ENCODE data around the gene BLVRB. TPM values are rescaled to one million over a fixed set of nuclear protein-coding genes. Genes with fewer than 3 reads are reported as not detected.
A peak's percentile ranks its signal among the peaks of the same experiment; 100 is the strongest.

Gene BLVRB
- total and polyA plus RNA-seq, 4 donors, result 132 to 1,243 (median 252) TPM

DNA sequence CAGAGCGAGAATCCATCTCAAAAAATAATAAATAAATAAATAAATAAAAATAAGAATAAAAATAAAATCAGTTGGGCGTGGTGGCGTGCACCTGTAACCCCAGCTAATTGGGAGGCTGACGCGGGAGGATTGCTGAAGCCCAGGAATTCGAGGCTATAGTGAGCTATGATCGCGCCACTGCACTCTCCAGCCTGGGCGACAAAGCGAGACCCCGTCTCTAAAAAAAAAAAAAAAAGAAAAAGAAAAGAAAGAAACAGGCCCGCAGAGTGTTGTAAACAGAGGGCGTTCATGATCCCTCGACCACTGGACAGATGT is 45.1 kb downstream of the BLVRB start:
- WGBS, result 51% methylated on average over 14 of the region's 14 CpGs
- Histone ChIP-seq H3K4me3 (ENCODE audit: low read depth in 1 of 3, low read length in 3 of 3) (peak overlapping the region in 2 of 3 donors; percentile 52 to 62), H3K4me1 (ENCODE audit: control insufficient read depth in 4 of 4, insufficient read depth in 4 of 4, low read length in 3 of 4) (peaks cover 0 to 13% (median 8%) of the 10 kb centered on the region in 4 donors)

DNA sequence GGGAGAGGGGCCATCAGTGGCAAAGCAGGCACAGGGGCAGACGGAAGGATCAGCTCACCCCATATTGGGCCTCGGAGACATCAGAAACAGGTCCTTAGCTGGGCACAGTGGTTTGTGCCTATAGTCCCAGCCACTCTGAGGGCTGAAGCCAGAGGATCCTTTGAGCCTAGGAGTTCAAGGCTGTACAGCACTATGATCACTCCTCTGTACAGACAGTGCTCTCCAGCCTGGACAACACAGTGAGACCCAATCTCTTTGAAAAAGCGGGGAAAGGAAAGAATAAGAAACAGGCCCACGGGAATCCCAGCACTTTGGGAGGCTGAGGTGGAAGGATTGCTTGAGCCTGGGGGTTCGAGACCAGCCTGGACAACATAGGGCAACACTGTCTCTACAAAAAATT is 45.8 kb downstream of the BLVRB start:
- peaks cover 0 to 13% (median 7%) of the 10 kb centered on the region in 4 donors for H3K4me1 ChIP-seq (ENCODE audit: control insufficient read depth in 4 of 4, insufficient read depth in 4 of 4, low read length in 3 of 4)
- TF ChIP-seq, protein P1, sequence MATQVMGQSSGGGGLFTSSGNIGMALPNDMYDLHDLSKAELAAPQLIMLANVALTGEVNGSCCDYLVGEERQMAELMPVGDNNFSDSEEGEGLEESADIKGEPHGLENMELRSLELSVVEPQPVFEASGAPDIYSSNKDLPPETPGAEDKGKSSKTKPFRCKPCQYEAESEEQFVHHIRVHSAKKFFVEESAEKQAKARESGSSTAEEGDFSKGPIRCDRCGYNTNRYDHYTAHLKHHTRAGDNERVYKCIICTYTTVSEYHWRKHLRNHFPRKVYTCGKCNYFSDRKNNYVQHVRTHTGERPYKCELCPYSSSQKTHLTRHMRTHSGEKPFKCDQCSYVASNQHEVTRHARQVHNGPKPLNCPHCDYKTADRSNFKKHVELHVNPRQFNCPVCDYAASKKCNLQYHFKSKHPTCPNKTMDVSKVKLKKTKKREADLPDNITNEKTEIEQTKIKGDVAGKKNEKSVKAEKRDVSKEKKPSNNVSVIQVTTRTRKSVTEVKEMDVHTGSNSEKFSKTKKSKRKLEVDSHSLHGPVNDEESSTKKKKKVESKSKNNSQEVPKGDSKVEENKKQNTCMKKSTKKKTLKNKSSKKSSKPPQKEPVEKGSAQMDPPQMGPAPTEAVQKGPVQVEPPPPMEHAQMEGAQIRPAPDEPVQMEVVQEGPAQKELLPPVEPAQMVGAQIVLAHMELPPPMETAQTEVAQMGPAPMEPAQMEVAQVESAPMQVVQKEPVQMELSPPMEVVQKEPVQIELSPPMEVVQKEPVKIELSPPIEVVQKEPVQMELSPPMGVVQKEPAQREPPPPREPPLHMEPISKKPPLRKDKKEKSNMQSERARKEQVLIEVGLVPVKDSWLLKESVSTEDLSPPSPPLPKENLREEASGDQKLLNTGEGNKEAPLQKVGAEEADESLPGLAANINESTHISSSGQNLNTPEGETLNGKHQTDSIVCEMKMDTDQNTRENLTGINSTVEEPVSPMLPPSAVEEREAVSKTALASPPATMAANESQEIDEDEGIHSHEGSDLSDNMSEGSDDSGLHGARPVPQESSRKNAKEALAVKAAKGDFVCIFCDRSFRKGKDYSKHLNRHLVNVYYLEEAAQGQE (IDR thresholded peaks at IDR 0.05), result no peak
- TF ChIP-seq JUND (IDR thresholded peaks at IDR 0.05) (no peak), HNF4G (IDR thresholded peaks at IDR 0.05) (no peak), RAD21 (IDR thresholded peaks at IDR 0.05) (no peak), EGR1 (IDR thresholded peaks at IDR 0.05; ENCODE audit: low read depth in 2 of 2) (no peak), SP1 (IDR thresholded peaks at IDR 0.05) (no peak), YY1 (IDR thresholded peaks at IDR 0.05) (no peak), HNF4A (conservative IDR thresholded peaks at IDR 0.05) (no peak), NR2F2 (IDR thresholded peaks at IDR 0.05) (no peak), GABPA (IDR thresholded peaks at IDR 0.05 in 1 of 2, conservative IDR thresholded peaks at IDR 0.05 in 1 of 2) (no peak)
- TF ChIP-seq, protein P2, sequence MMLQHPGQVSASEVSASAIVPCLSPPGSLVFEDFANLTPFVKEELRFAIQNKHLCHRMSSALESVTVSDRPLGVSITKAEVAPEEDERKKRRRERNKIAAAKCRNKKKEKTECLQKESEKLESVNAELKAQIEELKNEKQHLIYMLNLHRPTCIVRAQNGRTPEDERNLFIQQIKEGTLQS (IDR thresholded peaks at IDR 0.05), result no peak
- TF ChIP-seq, protein P3, sequence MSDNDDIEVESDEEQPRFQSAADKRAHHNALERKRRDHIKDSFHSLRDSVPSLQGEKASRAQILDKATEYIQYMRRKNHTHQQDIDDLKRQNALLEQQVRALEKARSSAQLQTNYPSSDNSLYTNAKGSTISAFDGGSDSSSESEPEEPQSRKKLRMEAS (IDR thresholded peaks at IDR 0.05), result no peak
- TF ChIP-seq, protein P4, sequence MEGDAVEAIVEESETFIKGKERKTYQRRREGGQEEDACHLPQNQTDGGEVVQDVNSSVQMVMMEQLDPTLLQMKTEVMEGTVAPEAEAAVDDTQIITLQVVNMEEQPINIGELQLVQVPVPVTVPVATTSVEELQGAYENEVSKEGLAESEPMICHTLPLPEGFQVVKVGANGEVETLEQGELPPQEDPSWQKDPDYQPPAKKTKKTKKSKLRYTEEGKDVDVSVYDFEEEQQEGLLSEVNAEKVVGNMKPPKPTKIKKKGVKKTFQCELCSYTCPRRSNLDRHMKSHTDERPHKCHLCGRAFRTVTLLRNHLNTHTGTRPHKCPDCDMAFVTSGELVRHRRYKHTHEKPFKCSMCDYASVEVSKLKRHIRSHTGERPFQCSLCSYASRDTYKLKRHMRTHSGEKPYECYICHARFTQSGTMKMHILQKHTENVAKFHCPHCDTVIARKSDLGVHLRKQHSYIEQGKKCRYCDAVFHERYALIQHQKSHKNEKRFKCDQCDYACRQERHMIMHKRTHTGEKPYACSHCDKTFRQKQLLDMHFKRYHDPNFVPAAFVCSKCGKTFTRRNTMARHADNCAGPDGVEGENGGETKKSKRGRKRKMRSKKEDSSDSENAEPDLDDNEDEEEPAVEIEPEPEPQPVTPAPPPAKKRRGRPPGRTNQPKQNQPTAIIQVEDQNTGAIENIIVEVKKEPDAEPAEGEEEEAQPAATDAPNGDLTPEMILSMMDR (IDR thresholded peaks at IDR 0.05; ENCODE audit: low read depth, low read length, missing input control), result no peak
- H3K9me3 ChIP-seq (ENCODE audit: control insufficient read depth in 4 of 4, low read length in 3 of 4), result no peaks in the 10 kb centered on the region
- H3K27ac ChIP-seq (ENCODE audit: low read depth in 1 of 2, low read length in 2 of 2), result no peak overlapping the region
- no peaks in the 10 kb centered on the region for H3K27me3 ChIP-seq (ENCODE audit: control insufficient read depth in 4 of 4, insufficient read depth in 4 of 4, low read length in 3 of 4)
- H3K4me3 ChIP-seq (ENCODE audit: low read depth in 1 of 3, low read length in 3 of 3), result no peak overlapping the region
- H3K36me3 ChIP-seq (ENCODE audit: control insufficient read depth in 4 of 4, insufficient read depth in 3 of 4, low read depth in 1 of 4, low read length in 3 of 4), result peaks cover 2 to 5% (median 4%) of the 10 kb centered on the region in 4 donors
- WGBS, result 86% methylated on average over 5 of the region's 5 CpGs
- no peak overlapping the region for H3K9ac ChIP-seq (ENCODE audit: low read depth in 1 of 2, low read length in 2 of 2)
- DNase-seq (ENCODE audit: low spot score), result no peak

More for the DNA sequence above, 45.1 kb downstream of the BLVRB start:
- no peaks in the 10 kb centered on the region for H3K9me3 ChIP-seq (ENCODE audit: control insufficient read depth in 4 of 4, low read length in 3 of 4)
- TF ChIP-seq RXRA (IDR thresholded peaks at IDR 0.05), result no peak
- TF ChIP-seq JUND (IDR thresholded peaks at IDR 0.05), result no peak
- TF ChIP-seq, protein P1 (IDR thresholded peaks at IDR 0.05), result no peak
- no peak for TF ChIP-seq HNF4A (conservative IDR thresholded peaks at IDR 0.05)
- TF ChIP-seq GABPA (IDR thresholded peaks at IDR 0.05 in 1 of 2, conservative IDR thresholded peaks at IDR 0.05 in 1 of 2), result no peak
- H3K27ac ChIP-seq (ENCODE audit: low read depth in 1 of 2, low read length in 2 of 2), result peak overlapping the region; percentile 93 to 98
- H3K9ac ChIP-seq (ENCODE audit: low read depth in 1 of 2, low read length in 2 of 2), result peak overlapping the region; percentile 71 to 96
- no peaks in the 10 kb centered on the region for H3K27me3 ChIP-seq (ENCODE audit: control insufficient read depth in 4 of 4, insufficient read depth in 4 of 4, low read length in 3 of 4)
- no peak for DNase-seq (ENCODE audit: low spot score)
- peaks cover 2 to 5% (median 4%) of the 10 kb centered on the region in 4 donors for H3K36me3 ChIP-seq (ENCODE audit: control insufficient read depth in 4 of 4, insufficient read depth in 3 of 4, low read depth in 1 of 4, low read length in 3 of 4)

All from liver (tissue), 9 donors.